Measurements from ENCODE around the gene COL6A3. TPM values are rescaled to one million over a fixed set of nuclear protein-coding genes. Genes with fewer than 3 reads are reported as not detected.

The COL6A3 gene
- total and polyA plus RNA-seq, 9 of the 15 experiments (the other 6 are each of a cell fraction or from before 2014, with no cell fraction given): 0.07 to 4.1 (median 1.5) TPM

GRCh38 chr2:237301595-237301994 is 112.4 kb downstream of the COL6A3 start:
- intact Hi-C loops (cut with micrococcal nuclease): no loop called here

More at GRCh38 chr2:237301595-237301994, 112.4 kb downstream of the COL6A3 start:
- DNase-seq (ENCODE audit: extremely low read depth in 1 of 4, low spot score in 3 of 4) (no peak), ATAC-seq (no peak), FAIRE-seq (no peak)
- Histone ChIP-seq H3K4me1 (replicated peaks in 1 of 2; ENCODE audit: control insufficient read depth in 2 of 2, insufficient read depth in 2 of 2, low read length in 2 of 2) (no peaks in the 10 kb centered on the region), H4K20me1 (replicated peaks; ENCODE audit: control insufficient read depth, insufficient read depth, low read length) (no peaks in the 10 kb centered on the region), H3K27ac (ENCODE audit: extremely low read depth, low read depth, low read length) (no peak overlapping the region), H3K9me3 (replicated peaks; ENCODE audit: control insufficient read depth, insufficient read depth, low read depth, low read length) (no peaks in the 10 kb centered on the region), H3K27me3 (ENCODE audit: control insufficient read depth in 2 of 2, insufficient read depth in 2 of 2, low read length in 2 of 2) (0 out of 5 replicates have a peak, but pooled peaks cover 0 to 5% of the 10 kb centered on the region in 2 experiments), H3K4me2 (ENCODE audit: insufficient read depth, low read length) (no peak overlapping the region), H3K9ac (ENCODE audit: insufficient read depth in 1 of 2, low read depth in 2 of 2, low read length in 2 of 2) (no peak overlapping the region), H3K79me2 (ENCODE audit: control insufficient read depth, insufficient read depth, low read length) (no peaks in the 10 kb centered on the region), H3K36me3 (ENCODE audit: control insufficient read depth, insufficient read depth, low read length) (no peaks in the 10 kb centered on the region), H2AFZ (ENCODE audit: low read depth, low read length) (no peak overlapping the region), H3K9me1 (ENCODE audit: control insufficient read depth, insufficient read depth, low read length) (no peaks in the 10 kb centered on the region), H3K4me3 (no peak overlapping the region)
- TF ChIP-seq BCOR (IDR thresholded peaks at IDR 0.05): no peak
- no peak for TF ChIP-seq MITF (IDR thresholded peaks at IDR 0.05)
- TF ChIP-seq CREBBP (IDR thresholded peaks at IDR 0.05; ENCODE audit: low read depth, low read length): no peak
- TF ChIP-seq ARID3B (CRISPR knock-in tag; IDR thresholded peaks at IDR 0.05; ENCODE audit: borderline replicate concordance): no peak
- TF ChIP-seq ELK1 (CRISPR knock-in tag; IDR thresholded peaks at IDR 0.05): no peak
- TF ChIP-seq CGGBP1 (CRISPR knock-in tag; IDR thresholded peaks at IDR 0.05): no peak
- TF ChIP-seq MBD1 (CRISPR knock-in tag; IDR thresholded peaks at IDR 0.05): no peak
- TF ChIP-seq CEBPB (tag; IDR thresholded peaks at IDR 0.05): no peak
- CTCF ChIA-PET (ENCODE audit: low intra/inter-chr PET ratio): no interaction called here
- POLR2A ChIA-PET: no interaction called here
- in situ Hi-C loops (cut with MboI): no loop called here
- BruUV-seq (replicated peaks): no TSS peak
- WGBS (ENCODE audit: insufficient coverage, low coverage, missing lambda C conversion rate): 0% methylated on average over 3 of the region's 3 CpGs

Data from K562 (cell line).